HepG2 (cell line): ENCODE data around the gene CRK. TPM values are rescaled to one million over a fixed set of nuclear protein-coding genes. Genes with fewer than 3 reads are reported as not detected.

Source experiments
- ARNT2 ChIP-seq: sonication (generic); formaldehyde crosslinking; IDR thresholded peaks from 2 replicates; pipeline ENCODE4 v1.8.0; 2022; ENCODE audit warnings: mild to moderate bottlenecking, low read depth, missing genetic modification reagents, moderate library complexity
- IRF2 ChIP-seq: IDR thresholded peaks from 2 replicates; pipeline ENCODE4 v1.6.1; 2018; ENCODE audit warnings: missing genetic modification reagents, missing compliant biosample characterization
- KAT2B ChIP-seq: fragments of 150-350 bp; IDR thresholded peaks from 2 replicates; pipeline ENCODE4 v1.6.1; 2014; ENCODE audit warnings: low read depth, low read length, borderline replicate concordance
- KAT8 ChIP-seq: IDR thresholded peaks from 2 replicates; pipeline ENCODE4 v1.6.1; 2016; ENCODE audit warnings: missing genetic modification reagents, missing compliant biosample characterization
- KLF6 ChIP-seq: IDR thresholded peaks from 2 replicates; pipeline ENCODE4 v1.8.0; 2016; ENCODE audit warnings: missing biosample characterization, missing genetic modification reagents
- KMT2A ChIP-seq: sonication (generic); formaldehyde crosslinking; IDR thresholded peaks from 2 replicates; pipeline ENCODE4 v1.4.0; 2020; ENCODE audit warnings: missing genetic modification reagents
- NPAS2 ChIP-seq: sonication (generic); formaldehyde crosslinking; IDR thresholded peaks from 2 replicates; pipeline ENCODE4 v1.8.0; 2022; ENCODE audit warnings: mild to moderate bottlenecking, missing genetic modification reagents, borderline replicate concordance
- NR2C2 ChIP-seq: sonication (generic); formaldehyde crosslinking; IDR thresholded peaks from 2 replicates; pipeline ENCODE4 v1.4.0; 2020; ENCODE audit warnings: missing genetic modification reagents, mild to moderate bottlenecking, moderate library complexity, borderline replicate concordance
- XRCC5 ChIP-seq: fragments of 200-400 bp; formaldehyde crosslinking; optimal IDR thresholded peaks from 2 replicates; pipeline ENCODE3; 2017; ENCODE audit warnings: mild to moderate bottlenecking, low read length
- ZFP36L2 ChIP-seq: sonication (generic); formaldehyde crosslinking; IDR thresholded peaks from 2 replicates; pipeline ENCODE4 v1.4.0; 2020; ENCODE audit warnings: missing genetic modification reagents
- ZNF292 ChIP-seq: sonication (generic); formaldehyde crosslinking; IDR thresholded peaks from 2 replicates; pipeline ENCODE4 v1.8.1; 2022; ENCODE audit warnings: mild to moderate bottlenecking, low read depth, missing genetic modification reagents, borderline replicate concordance
- ZNF567 ChIP-seq: sonication (generic); formaldehyde crosslinking; IDR thresholded peaks from 2 replicates; pipeline ENCODE4 v1.8.1; 2023; ENCODE audit warnings: mild to moderate bottlenecking, missing genetic modification reagents, borderline replicate concordance
- ZNF652 ChIP-seq: IDR thresholded peaks from 2 replicates; pipeline ENCODE4 v1.6.1; 2016; ENCODE audit warnings: low read depth, borderline replicate concordance
- ZNF780A ChIP-seq: sonication (generic); formaldehyde crosslinking; IDR thresholded peaks from 2 replicates; pipeline ENCODE4 v1.8.0; 2022; ENCODE audit warnings: mild to moderate bottlenecking, missing genetic modification reagents, moderate library complexity
- ZNF790 ChIP-seq: sonication (generic); formaldehyde crosslinking; IDR thresholded peaks from 2 replicates; pipeline ENCODE4 v1.8.0; 2022; ENCODE audit warnings: missing genetic modification reagents, mild to moderate bottlenecking, borderline replicate concordance
- polyA plus RNA-seq, 8 experiments: library from polyadenylated mRNA; depleted of rRNA in 3 of 8; stranded (reverse) in 7 of 8; unstranded in 1 of 8; fragments of >200 nt; fragmentation: Illumina TruSeq in 4 of 8; extraction: Trizol in 4 of 8; gene quantifications; 2 replicates each; pipeline versions ENCODE4 v1.2.1 to v1.2.3, GENCODE V29; 2011 to 2016; ENCODE audit warnings: low read depth in 4 of 8, missing spikeins in 1 of 8, mixed read lengths in 1 of 8; ENCODE audit not compliant: insufficient read depth in 1 of 8
- total RNA-seq, 5 experiments: library from RNA; depleted of rRNA; stranded (reverse); fragments of >200 nt; fragmentation: Illumina TruSeq; extraction: Trizol; gene quantifications; 2 replicates each; pipeline ENCODE4 v1.2.3, GENCODE V29; 2016; ENCODE audit warnings: low read depth in 1 of 5
- TF ChIP-seq, protein P1 (sequence below), 2 experiments: sonication (generic) in 1 of 2; formaldehyde crosslinking in 1 of 2; IDR thresholded peaks; 2 replicates each; pipeline versions ENCODE4 v1.4.0 to v1.6.1; 2016 to 2020; ENCODE audit warnings: borderline replicate concordance in 1 of 2, low read depth in 1 of 2, mild to moderate bottlenecking in 1 of 2, missing genetic modification reagents in 1 of 2
- TF ChIP-seq, protein P2 (sequence below): sonication (generic); formaldehyde crosslinking; IDR thresholded peaks from 2 replicates; pipeline ENCODE4 v1.8.0; 2022; ENCODE audit warnings: missing genetic modification reagents, mild to moderate bottlenecking, inconsistent platforms, borderline replicate concordance
- TF ChIP-seq, protein P3 (sequence below): sonication (generic); formaldehyde crosslinking; IDR thresholded peaks from 2 replicates; pipeline ENCODE4 v1.4.0; 2020; ENCODE audit warnings: missing genetic modification reagents
- TF ChIP-seq, protein P4 (sequence below): IDR thresholded peaks from 2 replicates; pipeline ENCODE4 v1.6.1; 2018; ENCODE audit warnings: missing genetic modification reagents

CRK gene
- total and polyA plus RNA-seq, 2 of the 13 experiments (the other 11 are each of a cell fraction or from before 2014, with no cell fraction given): 47.4 to 54.2 TPM

DNA sequence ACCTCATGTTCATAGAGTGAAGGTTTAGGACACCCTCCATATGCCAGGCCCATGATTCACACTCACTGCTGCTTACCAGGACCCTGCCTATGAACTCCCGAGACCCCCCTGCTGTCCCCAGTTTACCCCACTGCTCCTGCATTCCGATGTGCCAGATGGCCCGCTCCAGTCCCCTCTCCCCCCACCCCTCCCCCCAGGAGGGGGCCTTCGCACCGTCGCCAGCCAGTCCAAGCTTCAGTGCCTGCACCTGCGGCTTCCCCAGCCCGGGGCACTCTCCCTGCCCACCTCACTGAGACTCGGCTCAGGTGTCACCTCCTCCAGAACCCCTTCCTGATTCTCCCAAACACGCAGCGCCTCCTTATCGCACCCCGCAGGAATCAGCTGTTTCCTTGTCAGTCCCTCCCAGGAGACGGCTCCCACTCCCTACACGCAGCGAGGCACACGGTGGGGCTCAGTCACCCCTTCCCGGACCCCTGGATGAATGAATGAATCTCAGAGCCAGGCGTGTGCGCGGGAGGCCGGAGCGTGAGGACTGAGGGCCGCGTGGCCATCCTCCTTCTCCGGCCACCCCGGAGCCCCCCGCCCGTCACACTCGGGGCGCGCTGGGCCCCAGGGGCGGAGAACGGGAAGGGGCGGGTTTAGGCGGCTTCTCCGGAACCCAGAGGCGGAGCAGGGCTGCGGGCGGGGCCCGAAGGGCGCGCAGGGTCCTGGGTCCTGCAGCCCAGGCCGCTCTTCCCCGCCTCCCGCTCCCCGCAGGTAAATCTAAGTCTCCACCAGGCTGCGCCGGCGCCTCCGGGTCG lies 34.8 kb upstream of the CRK start (continued):
- TF ChIP-seq, protein P1, sequence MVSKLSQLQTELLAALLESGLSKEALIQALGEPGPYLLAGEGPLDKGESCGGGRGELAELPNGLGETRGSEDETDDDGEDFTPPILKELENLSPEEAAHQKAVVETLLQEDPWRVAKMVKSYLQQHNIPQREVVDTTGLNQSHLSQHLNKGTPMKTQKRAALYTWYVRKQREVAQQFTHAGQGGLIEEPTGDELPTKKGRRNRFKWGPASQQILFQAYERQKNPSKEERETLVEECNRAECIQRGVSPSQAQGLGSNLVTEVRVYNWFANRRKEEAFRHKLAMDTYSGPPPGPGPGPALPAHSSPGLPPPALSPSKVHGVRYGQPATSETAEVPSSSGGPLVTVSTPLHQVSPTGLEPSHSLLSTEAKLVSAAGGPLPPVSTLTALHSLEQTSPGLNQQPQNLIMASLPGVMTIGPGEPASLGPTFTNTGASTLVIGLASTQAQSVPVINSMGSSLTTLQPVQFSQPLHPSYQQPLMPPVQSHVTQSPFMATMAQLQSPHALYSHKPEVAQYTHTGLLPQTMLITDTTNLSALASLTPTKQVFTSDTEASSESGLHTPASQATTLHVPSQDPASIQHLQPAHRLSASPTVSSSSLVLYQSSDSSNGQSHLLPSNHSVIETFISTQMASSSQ (IDR thresholded peaks at IDR 0.05; ENCODE audit: low read depth): no peak
- TF ChIP-seq, protein P1 (CRISPR knock-in tag; IDR thresholded peaks at IDR 0.05; ENCODE audit: borderline replicate concordance): no peak
- TF ChIP-seq XRCC5 (peak; percentile 14), ZNF780A (CRISPR knock-in tag) (no peak), ZNF652 (CRISPR knock-in tag) (no peak), KAT8 (CRISPR knock-in tag) (0 out of 2 replicates have a peak, but pooled peaks have one; percentile 18), KAT2B (no peak), IRF2 (CRISPR knock-in tag) (peak; percentile 21; the same call in 1 of the 2 replicates), ARNT2 (peak; percentile 62), NR2C2 (CRISPR knock-in tag) (peak; percentile 22; the same call in 1 of the 2 replicates), KMT2A (CRISPR knock-in tag) (no peak), KLF6 (CRISPR knock-in tag) (no peak), NPAS2 (CRISPR knock-in tag) (no peak), ZNF567 (no peak), ZNF292 (CRISPR knock-in tag) (no peak), ZFP36L2 (CRISPR knock-in tag) (no peak), ZNF790 (CRISPR knock-in tag) (peak; percentile 52; the same call in 1 of the 2 replicates)
- TF ChIP-seq, protein P2, sequence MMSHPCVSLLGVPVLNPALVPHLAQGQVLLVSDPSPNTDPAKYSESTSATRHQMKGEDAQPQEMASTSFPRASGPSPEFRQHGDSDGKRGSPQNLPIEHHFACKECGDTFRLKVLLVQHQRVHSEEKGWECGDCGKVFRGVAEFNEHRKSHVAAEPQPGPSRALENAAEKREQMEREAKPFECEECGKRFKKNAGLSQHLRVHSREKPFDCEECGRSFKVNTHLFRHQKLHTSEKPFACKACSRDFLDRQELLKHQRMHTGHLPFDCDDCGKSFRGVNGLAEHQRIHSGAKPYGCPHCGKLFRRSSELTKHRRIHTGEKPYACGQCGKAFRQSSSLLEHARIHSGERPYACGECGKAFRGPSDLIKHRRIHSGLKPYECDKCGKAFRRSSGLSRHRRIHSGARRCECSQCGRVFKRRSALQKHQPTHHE (CRISPR knock-in tag): no peak
- TF ChIP-seq, protein P3, sequence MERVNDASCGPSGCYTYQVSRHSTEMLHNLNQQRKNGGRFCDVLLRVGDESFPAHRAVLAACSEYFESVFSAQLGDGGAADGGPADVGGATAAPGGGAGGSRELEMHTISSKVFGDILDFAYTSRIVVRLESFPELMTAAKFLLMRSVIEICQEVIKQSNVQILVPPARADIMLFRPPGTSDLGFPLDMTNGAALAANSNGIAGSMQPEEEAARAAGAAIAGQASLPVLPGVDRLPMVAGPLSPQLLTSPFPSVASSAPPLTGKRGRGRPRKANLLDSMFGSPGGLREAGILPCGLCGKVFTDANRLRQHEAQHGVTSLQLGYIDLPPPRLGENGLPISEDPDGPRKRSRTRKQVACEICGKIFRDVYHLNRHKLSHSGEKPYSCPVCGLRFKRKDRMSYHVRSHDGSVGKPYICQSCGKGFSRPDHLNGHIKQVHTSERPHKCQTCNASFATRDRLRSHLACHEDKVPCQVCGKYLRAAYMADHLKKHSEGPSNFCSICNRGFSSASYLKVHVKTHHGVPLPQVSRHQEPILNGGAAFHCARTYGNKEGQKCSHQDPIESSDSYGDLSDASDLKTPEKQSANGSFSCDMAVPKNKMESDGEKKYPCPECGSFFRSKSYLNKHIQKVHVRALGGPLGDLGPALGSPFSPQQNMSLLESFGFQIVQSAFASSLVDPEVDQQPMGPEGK (CRISPR knock-in tag): peak; percentile 93
- TF ChIP-seq, protein P4, sequence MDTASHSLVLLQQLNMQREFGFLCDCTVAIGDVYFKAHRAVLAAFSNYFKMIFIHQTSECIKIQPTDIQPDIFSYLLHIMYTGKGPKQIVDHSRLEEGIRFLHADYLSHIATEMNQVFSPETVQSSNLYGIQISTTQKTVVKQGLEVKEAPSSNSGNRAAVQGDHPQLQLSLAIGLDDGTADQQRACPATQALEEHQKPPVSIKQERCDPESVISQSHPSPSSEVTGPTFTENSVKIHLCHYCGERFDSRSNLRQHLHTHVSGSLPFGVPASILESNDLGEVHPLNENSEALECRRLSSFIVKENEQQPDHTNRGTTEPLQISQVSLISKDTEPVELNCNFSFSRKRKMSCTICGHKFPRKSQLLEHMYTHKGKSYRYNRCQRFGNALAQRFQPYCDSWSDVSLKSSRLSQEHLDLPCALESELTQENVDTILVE (CRISPR knock-in tag): 0 out of 2 replicates have a peak, but pooled peaks have one; percentile 51
